ENCODE results near the gene ATF6. TPM values are rescaled to one million over a fixed set of nuclear protein-coding genes. Genes with fewer than 3 reads are reported as not detected.

ATF6 gene
- total RNA-seq, 1 donor from 2014 or later: 31.3 TPM

GRCh38 chr1:161839591-161839990 is 73.5 kb downstream of the ATF6 start:
- Histone ChIP-seq H3K9me3 (no peaks in the 10 kb centered on the region), H3K27ac (no peak overlapping the region), H3K27me3 (ENCODE audit: low read depth) (no peaks in the 10 kb centered on the region), H3K4me1 (no peaks in the 10 kb centered on the region), H3K36me3 (peaks cover 29% of the 10 kb centered on the region), H3K4me3 (no peak overlapping the region)
- no peak for DNase-seq
- no peak for ATAC-seq
- TF ChIP-seq, protein P1, sequence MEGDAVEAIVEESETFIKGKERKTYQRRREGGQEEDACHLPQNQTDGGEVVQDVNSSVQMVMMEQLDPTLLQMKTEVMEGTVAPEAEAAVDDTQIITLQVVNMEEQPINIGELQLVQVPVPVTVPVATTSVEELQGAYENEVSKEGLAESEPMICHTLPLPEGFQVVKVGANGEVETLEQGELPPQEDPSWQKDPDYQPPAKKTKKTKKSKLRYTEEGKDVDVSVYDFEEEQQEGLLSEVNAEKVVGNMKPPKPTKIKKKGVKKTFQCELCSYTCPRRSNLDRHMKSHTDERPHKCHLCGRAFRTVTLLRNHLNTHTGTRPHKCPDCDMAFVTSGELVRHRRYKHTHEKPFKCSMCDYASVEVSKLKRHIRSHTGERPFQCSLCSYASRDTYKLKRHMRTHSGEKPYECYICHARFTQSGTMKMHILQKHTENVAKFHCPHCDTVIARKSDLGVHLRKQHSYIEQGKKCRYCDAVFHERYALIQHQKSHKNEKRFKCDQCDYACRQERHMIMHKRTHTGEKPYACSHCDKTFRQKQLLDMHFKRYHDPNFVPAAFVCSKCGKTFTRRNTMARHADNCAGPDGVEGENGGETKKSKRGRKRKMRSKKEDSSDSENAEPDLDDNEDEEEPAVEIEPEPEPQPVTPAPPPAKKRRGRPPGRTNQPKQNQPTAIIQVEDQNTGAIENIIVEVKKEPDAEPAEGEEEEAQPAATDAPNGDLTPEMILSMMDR (IDR thresholded peaks at IDR 0.05): no peak
- intact Hi-C loops (cut with DNase I): no loop called here

GRCh38 chr1:161840363-161840762 is 74.2 kb downstream of the ATF6 start:
- H3K36me3 ChIP-seq: peaks cover 29% of the 10 kb centered on the region
- H3K9me3 ChIP-seq: no peaks in the 10 kb centered on the region
- intact Hi-C loops (cut with DNase I): no loop called here
- DNase-seq (no peak), ATAC-seq (no peak)
- H3K4me1 ChIP-seq: no peaks in the 10 kb centered on the region
- TF ChIP-seq, protein P1 (IDR thresholded peaks at IDR 0.05): no peak
- H3K27me3 ChIP-seq (ENCODE audit: low read depth): no peaks in the 10 kb centered on the region
- no peak overlapping the region for H3K4me3 ChIP-seq
- H3K27ac ChIP-seq: no peak overlapping the region

DNA sequence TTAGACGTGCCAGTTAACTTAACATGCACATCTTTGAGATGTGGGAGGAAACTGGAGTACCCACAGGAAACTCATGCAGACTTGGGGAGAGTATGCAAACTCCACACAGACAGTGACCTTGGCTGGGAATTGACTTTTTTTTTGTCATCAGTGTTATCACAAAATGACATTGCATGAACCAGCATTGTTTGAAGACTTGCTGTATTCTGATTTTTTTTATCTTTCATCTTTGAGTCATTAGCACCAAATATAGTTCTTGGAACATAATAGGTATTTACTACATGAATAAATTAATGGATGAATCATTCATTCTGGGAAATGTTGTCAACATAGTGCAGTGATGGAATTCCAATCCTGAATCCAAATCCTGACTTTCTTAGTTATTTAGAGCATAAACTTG is 77.0 kb downstream of the ATF6 start:
- H3K36me3 ChIP-seq: peaks cover 42% of the 10 kb centered on the region
- DNase-seq (no peak), ATAC-seq (no peak)
- intact Hi-C loops (cut with DNase I): no loop called here
- H3K4me1 ChIP-seq: no peaks in the 10 kb centered on the region
- H3K4me3 ChIP-seq: no peak overlapping the region
- TF ChIP-seq, protein P1 (IDR thresholded peaks at IDR 0.05): no peak
- H3K9me3 ChIP-seq: no peaks in the 10 kb centered on the region
- no peaks in the 10 kb centered on the region for H3K27me3 ChIP-seq (ENCODE audit: low read depth)
- no peak overlapping the region for H3K27ac ChIP-seq

- DNase-seq (no peak), ATAC-seq (no peak)
- intact Hi-C loops (cut with DNase I): no loop called here
- Histone ChIP-seq H3K27ac (no peak overlapping the region), H3K4me3 (no peak overlapping the region), H3K27me3 (ENCODE audit: low read depth) (no peaks in the 10 kb centered on the region), H3K4me1 (no peaks in the 10 kb centered on the region), H3K36me3 (peaks cover 34% of the 10 kb centered on the region), H3K9me3 (no peaks in the 10 kb centered on the region)
- TF ChIP-seq, protein P1 (IDR thresholded peaks at IDR 0.05): no peak
Measured at GRCh38 chr1:161844696-161845095, 78.6 kb downstream of the ATF6 start.

- no peak for DNase-seq
- Histone ChIP-seq H3K4me1 (no peaks in the 10 kb centered on the region), H3K27me3 (ENCODE audit: low read depth) (no peaks in the 10 kb centered on the region), H3K9me3 (no peaks in the 10 kb centered on the region), H3K27ac (no peak overlapping the region), H3K36me3 (peaks cover 46% of the 10 kb centered on the region), H3K4me3 (no peak overlapping the region)
- intact Hi-C loops (cut with DNase I): no loop called here
- TF ChIP-seq, protein P1 (IDR thresholded peaks at IDR 0.05): no peak
- no peak for ATAC-seq
Measured at GRCh38 chr1:161848676-161849075, 82.6 kb downstream of the ATF6 start.

DNA sequence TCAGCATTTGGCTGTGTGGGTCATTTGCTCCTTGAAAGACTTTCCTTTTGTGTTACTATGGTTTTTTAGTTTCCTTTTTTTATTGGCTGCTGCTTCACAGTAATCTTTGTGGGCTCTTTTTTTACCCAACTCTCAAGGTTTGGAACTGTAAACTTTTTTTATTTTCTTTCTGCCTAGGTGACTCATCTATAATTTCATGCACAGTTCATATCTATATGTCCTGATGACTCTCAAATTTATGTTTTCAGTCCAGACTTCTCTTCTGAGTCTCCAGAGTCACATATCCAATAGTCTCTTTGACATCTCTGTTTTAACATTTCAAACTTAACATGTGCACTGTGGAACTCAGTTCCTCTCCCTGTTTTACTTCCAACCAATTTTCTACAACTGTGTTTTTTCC is 83.4 kb downstream of the ATF6 start:
- Histone ChIP-seq H3K4me1 (no peaks in the 10 kb centered on the region), H3K27ac (no peak overlapping the region), H3K27me3 (ENCODE audit: low read depth) (no peaks in the 10 kb centered on the region), H3K4me3 (no peak overlapping the region), H3K36me3 (peaks cover 51% of the 10 kb centered on the region), H3K9me3 (no peaks in the 10 kb centered on the region)
- no peak for DNase-seq
- TF ChIP-seq, protein P1 (IDR thresholded peaks at IDR 0.05): no peak
- intact Hi-C loops (cut with DNase I): no loop called here
- ATAC-seq: no peak
